HG02571 (cell line): ENCODE data around the gene CENPP.

Experiments used
- ATAC-seq: cut with Tn5 transposase; IDR thresholded peaks from one replicate; pipeline ENCODE4 v1.9.1; 2021; ENCODE audit warnings: mild to moderate bottlenecking, moderate library complexity; ENCODE audit not compliant: unreplicated experiment

CENPP gene

DNA sequence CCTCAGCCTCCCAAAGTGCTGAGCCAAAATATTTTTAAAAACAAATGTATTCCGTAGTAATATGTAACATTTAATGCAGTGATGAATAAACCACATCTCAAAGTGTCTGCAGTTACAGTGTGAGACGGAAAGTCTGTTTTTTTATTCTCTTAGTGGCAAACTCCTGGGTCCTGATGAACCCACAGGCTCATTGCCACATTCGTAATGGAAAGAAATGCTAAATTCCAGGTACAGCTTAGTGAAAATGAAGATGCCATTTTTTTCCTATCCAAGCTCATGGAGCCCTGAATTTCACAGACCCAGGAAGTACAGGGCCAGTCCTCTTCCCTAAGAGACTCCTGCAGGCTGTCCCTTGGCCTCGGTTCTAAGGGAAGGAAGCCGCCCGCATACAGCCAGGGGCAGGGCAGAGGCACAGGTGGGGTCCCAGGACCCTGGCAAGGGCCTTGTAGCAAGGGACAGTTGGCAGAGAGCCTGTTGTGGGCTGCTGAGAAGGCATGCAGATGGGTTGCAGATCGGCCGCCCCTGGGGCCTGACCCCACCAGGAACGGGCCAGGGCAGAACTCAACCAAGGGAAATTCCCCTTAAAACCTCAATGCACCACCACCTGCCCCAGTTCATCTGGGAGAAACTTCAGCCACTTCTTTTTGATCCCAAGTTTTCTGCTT is 308.0 kb downstream of the CENPP start:
- ATAC-seq = no peak

DNA sequence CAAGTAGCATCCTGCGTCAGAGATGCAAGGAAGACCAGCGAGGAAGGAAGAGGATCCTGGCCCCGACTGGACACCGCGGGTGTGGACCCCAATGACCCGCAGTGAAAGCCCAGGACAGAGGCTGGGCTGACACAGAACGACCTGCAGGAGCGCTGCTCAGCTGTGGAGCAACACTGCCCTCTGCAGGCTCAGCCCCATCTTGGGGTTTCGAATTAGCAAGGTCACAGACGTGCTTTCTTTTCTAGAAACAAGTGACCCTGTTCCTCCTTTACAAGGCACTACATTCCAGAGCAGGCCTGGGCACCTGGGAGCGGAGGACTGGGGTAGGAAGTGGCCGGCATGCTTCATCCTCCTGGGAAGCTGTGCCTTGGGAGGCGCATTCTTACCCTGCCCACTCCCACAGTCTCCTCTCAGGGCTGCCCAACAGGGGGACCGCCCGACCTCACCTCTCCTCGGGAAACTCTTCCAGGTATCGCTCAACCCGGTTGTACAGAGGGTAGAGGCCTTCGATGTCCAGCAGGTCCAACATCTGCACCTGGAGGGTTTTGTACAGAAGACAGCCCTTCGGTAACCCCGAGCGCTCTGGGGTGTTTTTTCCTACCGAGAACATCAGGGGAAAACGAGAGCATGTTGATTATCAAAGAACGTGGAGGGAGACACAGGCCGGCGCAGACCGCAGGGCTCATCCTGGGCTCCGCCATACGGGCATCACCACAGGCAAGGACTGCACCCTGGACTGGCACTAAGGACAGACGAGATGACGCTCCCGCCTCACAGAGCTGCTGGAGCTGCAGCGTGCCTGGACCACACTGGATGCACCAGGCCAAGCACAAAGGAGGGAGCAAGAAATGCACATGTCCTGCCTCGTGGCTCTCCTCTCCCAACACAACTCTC is 309.2 kb downstream of the CENPP start:
- ATAC-seq = no peak

DNA sequence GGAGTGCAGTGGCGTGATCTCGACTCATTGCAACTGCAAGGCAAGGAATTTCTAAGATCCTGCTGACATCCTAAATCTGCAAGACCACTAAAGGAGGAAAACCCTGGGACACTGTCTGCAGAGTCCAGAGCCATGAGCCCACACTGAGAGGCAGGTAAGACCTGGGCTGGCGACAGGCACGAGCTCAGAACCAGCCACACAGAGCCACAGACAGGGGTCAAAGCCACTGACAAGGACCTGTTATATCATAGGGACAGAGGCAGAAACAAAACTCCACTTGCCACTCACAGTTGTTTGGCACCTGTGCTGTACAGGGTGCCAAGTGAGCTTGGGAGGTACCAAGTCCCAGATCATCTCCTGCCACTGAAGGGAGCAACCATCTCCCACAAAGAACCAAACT is 310.0 kb downstream of the CENPP start:
- ATAC-seq = no peak

DNA sequence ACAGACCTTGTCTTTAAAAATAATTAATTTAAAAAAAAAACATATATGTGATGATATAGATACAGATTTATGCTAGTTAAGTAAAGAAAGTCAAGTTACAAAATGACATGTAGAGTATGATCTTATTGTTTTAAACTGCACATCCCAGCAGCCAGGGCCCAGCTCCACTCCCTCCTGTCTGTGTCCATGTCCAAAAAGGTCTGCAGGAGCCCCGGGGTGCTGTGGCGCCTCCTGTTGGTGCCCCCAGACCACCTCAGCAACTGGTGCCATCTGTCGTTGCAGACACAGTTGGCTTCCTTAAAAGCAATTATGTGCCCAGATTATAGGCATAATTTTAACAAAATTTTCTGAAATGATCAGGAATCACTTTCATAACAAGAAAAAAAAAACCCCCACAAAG is 310.9 kb downstream of the CENPP start:
- no peak for ATAC-seq

DNA sequence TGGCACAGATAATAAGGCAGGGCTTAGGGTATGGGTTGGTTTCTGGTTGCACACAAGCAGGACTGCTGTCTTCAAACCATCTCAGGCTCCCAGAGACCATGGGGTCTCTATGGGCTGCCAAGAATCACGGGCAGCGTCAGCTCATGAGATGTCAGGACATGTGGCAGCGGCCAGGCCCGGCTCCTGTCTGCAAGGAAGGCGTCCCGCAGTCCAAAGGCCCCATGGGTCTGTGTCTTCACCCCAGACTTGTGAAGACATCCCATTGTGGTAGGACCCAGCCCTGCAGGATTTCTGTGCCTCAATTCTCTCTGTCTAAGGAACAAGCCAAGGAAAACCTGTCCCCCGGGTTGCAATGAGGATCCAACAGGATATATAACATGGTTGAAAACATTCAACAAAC is 311.6 kb downstream of the CENPP start:
- no peak for ATAC-seq

DNA sequence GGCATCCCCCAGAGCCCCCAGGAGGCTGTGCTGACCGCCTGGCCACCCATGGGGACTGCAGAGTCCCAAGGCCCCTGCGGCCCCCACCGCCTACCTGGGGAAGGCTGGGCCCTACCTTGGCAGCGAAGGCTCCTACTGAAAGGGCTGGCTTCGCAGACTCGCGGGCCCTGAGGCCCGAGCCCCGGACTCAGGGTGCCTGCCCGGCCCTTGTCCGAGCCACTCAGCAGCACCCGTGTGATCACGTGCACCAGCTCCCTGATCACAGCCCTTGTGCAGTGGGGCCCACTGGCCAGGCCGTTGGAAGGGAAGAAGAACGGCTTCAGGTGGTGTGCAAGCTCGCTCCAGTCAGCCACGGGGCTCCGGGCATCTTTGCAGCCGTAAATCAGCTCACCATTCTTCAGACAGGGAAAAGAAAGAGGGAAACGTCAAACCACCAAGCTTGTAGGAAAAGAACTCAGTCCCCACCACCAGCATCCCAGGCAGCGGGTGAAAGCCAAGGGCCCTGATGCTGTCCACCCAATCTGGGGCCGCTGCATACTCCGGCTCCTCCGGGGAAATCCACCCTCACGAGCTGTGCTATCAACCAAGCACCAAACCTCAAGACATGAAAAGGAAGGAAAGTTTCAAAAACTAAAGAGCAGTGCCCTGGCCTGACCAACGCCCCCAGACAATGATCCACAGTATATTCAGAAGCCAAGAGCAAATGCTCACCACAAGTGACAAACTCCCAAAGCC is 312.3 kb downstream of the CENPP start:
- ATAC-seq = no peak

DNA sequence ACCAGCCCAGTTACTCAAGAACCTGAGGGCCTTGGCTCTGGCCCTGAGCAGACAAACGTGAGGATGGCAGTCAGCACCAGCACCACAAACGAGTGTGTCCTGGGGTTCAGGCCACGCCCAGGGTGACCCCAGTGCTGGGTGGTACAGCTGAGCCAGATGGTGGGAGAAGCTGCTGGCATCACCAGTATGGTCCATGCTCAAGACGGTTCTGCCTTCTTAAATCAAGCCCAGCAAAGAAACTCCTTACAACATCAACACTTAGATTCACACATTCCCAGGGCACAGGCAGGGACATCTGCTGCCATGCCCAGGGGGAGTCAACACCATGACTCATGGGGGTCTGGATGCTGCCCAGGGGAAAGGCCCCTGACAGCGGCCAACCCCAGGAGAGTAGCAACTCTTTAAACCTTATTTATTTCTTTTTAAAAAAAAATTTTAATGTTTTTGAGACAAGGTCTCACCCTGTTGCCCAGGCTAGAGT is 312.9 kb downstream of the CENPP start:
- no peak for ATAC-seq

DNA sequence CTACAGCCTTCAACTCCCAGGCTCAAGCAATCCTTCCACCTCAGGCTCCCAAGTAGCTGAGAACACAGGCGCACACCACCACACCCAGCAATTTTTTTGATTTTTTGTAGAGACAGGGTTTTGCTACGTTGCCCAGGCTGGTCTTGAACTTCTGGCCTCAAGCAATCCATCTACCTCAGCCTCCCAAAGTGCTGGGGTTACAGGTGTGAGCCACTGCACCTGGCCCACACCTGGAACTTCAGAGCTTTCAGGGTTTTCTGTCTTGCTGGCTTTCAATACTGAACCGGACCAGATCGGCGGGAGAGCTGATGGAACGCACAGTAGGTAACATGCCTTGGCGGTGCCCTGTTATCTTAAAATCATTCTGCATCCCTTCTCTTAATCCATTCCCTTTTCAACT is 313.4 kb downstream of the CENPP start:
- ATAC-seq = no peak

DNA sequence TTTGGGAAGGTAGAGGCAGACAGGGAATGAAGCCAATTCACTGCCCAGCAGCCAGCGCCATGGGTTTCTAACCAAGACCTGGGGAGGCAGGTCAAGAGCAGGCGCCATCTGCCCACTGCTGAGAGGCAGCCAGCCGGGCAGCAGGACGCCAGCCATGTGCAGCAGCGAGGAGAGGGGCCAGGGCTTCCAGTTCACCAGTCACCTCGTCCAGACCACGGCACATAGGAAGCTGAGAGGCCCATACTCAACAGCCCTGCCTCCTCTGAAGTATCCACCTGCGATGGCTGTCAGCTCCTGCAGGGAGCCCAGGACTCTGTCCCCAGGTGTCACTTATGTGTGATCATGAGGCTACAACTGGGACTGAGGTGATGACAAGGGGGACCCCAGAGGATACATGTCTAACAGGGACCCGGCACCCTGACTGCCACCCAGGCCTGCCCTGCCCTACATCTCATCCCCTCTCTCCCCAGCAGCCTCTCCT is 314.1 kb downstream of the CENPP start:
- no peak for ATAC-seq

DNA sequence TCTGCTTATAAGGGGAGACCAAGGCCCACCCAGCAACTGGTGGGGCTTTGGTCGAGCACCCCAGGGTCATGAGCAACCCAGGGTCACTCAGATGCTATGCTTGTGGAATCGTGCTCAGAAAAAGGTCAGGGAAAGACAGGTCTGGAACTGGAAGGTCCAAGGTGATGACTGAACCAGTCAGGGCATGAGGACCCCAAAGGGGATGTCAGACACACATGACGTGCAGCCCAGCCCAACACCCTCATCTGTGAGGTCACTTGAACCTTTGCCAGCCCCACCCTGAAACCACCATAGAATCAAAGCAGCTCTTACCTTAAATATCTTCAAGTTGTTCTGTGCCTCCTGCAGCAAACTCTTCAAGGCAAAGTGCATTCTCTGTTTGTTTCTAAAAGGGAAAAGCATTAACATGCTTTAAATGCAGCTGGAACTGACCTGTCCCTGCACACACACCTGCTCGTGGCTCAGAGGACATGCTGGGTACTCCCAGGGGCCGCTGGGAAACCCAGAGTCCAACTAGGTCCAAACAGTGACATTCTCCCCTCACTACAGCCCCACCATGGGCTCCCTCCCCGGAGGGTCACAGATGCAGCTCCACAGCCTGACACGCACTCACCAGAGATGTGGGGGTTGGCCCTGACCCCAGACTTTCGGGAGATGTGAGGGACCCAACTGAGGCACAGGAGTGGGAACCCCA is 314.8 kb downstream of the CENPP start:
- no peak for ATAC-seq

DNA sequence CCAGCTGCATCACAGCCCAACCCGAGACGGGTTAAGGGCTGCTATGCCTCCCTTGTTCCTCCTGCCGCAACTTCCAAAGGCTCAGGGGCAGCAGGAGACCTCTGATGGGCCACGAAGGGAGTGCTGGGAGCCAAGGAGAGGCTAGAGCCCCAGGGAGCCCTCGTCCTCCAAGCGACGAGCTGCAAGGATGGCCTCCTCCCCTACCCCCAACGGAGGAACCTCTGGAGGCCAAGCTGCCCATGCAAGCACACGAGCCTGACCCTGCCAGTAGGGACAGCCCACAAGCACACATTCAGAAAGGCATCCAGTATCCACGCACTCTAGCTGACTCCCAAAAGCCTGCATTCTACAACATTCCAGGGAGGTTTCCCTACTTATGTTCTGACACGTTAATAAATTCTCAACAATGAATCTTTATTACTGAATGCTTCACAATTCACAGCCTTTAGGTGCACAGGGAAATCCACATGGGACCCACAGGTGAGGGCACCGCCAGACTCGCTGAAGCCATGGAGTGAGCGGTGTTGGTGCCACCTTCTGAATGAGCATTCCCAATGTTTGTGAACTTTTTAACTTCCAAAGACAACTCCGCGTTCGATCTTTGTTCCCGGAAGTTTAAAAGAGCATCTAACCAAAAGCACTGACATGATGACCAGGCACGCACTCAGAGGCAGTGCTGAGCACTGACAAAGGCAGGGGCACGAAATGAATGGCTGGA is 315.5 kb downstream of the CENPP start:
- ATAC-seq = no peak

DNA sequence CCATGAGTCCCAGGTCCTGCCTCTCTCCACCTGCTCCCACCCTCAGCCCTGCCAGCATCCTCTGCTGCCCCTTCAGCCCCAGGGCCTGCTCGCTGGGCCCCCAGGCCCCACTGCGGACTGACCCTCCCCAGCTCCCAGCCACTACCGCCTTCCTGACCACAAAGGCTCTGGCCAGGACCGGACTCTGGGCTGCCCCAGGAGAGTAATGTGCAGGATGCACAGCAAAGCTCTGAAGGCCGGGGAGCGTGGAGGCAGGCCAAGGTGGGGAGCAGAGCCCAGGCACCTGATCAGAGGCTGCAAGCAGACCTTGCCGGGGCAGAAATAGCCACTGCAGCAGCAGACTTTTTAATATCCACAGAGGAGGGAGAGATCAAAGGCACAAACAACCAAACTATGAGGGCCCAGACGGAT is 316.3 kb downstream of the CENPP start:
- ATAC-seq = no peak

DNA sequence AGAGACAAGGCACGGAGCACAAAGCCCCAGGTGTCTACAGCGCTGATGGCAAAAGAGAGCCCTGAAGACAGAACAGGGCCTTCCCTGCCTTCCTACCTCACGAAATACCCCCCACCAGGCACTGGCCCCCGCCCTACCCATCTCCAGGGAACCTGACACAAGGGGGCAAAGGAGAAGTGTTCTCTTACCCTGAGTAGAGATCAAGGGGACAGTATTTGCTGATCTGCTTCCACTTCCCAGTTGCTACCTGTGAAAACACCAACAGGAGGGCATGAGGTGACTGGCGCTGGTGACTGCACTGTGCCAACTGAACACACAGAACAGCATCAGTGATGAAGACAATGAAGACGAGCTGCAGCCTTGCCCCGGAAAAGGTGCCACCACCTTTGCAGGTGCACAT is 316.8 kb downstream of the CENPP start:
- ATAC-seq = no peak

DNA sequence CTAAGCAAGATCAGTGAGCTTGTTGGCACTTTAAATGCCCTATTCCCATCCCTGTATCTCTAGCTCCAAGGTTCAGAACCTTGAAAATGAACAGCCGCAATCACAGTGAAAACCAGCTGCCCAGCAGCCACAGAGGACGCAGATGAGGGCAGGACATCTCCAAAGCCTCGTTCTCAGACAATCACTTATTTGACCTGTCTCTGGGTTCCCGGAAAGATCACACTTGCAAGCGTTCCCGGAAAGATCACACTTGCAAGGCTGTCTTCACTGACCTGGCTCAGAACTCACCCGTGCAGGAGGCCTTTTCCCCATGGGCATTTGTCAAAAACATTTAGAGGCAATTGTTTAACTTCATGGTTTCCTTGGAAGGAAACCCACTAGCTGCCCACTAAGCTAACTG is 318.5 kb downstream of the CENPP start:
- ATAC-seq = no peak

DNA sequence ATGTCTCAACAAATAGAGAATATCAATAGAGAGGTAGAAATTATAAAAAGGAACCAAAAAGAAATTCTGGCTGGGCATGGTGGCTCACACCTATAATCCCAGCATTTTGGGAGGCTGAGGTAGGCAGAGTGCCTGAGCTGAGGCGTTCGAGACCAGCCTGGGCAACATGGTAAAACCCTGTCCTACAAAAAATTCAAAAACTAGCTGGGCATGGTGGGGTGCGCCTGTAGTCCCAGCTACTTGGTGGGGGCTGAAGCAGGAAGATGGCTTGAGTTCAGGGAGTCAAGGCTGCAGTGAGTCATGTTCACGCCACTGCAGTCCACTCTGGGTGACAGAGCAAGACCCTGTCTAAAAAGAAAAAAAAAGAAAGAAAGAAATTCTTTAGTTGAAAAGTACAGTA is 319.3 kb downstream of the CENPP start:
- no peak for ATAC-seq

DNA sequence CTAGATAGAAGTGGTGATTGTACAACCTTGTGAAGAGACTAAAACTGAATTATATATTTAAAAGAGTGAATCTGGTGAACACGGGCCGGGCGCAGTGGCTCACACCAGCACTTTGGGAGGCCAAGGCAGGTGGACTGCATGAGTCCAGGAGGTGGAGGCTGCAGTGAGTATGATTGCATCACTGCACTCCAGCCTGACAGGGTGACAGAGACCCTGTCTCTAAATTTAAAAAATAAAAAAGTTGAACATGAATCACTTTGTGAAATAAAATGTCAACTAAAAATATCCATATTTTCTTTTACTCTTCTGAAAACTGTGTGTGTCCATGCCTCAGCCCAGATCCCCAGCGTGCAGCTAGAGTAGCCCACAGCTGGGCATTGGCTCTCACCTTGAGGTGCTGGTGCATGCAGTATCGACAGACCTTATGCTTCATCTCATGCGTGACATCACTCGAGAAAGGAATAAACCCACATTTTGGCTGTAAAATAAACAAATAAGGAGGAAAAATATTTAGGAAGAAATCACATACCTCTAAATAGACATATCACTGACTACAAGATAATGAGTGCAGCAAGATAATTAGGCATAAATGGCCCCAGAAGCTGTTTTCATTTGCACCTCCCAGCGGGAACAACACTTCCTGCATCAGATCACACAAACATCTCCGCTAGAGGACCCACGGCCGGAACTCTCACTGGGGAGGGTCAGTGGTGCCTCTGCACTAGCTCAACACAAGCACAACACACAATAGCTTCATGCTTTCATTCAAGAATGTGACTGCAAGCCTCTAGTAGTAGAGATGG is 322.1 kb downstream of the CENPP start:
- ATAC-seq = no peak

DNA sequence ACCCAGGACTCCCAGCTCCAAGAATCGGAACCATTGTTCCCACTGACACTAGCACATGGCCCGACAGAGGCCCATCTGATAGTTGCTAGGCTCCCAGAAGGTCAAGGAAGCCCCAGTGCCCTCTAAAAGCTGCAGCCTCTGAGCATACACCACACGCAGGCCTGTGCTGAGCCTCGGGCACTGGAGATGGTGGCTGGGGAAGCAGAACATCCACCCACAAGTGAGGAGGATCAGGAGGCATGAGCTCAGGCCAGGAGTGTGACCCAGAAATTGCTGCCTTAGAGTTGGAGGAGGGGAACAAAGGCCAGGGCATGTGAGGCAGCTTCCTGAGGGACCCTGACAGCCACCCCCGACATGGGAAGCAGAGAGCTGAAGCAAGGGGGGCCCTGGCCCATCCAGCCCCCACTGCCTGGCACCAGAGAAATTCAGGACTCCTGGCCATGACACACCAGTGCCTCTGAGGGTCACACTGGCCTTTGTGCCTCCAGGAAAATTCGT is 322.8 kb downstream of the CENPP start:
- no peak for ATAC-seq

DNA sequence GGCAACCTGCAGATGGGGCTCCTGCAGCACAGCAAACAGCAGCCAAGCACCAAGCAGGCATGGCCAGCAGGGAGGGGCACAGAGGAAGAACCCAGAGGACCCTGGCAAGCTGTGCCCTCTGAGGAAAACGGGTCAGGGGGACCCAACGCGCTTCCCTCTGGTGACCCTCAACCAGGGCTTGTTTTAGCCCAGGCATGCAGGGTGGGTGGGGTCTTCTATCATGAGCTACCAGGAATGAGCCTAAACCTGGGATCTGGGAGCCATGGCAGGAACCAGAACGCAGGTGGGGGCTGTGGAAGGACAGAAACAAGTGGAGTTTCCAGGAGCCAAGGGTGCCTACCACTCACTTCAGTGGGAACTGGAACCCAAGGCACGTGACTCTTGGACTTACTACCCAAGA is 323.3 kb downstream of the CENPP start:
- no peak for ATAC-seq

DNA sequence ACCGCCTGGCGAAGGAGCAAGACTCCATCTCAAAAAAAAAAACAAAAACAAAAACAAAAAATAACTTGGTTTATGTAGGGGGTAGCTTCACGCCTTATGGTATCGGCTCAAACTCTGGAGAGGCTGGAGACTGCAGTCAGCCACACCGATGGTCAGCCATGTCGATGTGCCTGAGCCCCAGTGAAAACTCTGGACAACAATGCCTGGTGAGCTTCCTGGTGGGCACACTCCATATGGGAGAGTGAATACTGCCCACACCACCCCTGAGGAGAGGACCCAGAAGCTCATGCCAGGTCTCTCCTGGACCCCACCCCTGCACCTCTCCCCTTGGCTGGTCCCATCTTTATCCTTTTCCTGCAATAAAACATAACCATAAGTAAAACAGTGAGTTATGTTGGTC is 324.5 kb downstream of the CENPP start:
- ATAC-seq = no peak
